Gastroesophageal sphincter (tissue), 4 donors: ENCODE results near the gene TRIM56. TPM values are rescaled to one million over a fixed set of nuclear protein-coding genes. Genes with fewer than 3 reads are reported as not detected.
"Not testable (repeated sequence)": the region's sequence is repeated elsewhere in the genome, so short reads cannot be mapped to it uniquely, and the experiment has no call there.

Experiments used
- ATAC-seq: fragments of 150-250 bp; one replicate; pipeline ENCODE4 v1.9.1; 2016; ENCODE audit warnings: mild to moderate bottlenecking, moderate library complexity
- H3K27ac ChIP-seq, 4 donors: fragments of 200-600 bp; sonication (generic) in 3 of 4; 1 replicate in 3 of 4; 2 replicates in 1 of 4; pipeline ENCODE4 v1.5.1; 2016 to 2019
- H3K27me3 ChIP-seq: fragments of 200-600 bp; sonication (generic); one replicate; pipeline ENCODE4 v1.5.1; 2019
- H3K36me3 ChIP-seq, 2 donors: fragments of 200-600 bp; sonication (generic); one replicate each; pipeline ENCODE4 v1.5.1; 2019; ENCODE audit warnings: control low read depth in 1 of 2
- H3K4me1 ChIP-seq, 3 donors: fragments of 200-600 bp; sonication (generic); 1 replicate in 2 of 3; 2 replicates in 1 of 3; pipeline ENCODE4 v1.5.1; 2016 to 2019; ENCODE audit warnings: control low read depth in 2 of 3
- H3K4me3 ChIP-seq, 2 donors: fragments of 200-600 bp; sonication (generic); one replicate each; pipeline ENCODE4 v1.5.1; 2019; ENCODE audit warnings: mild to moderate bottlenecking in 1 of 2, moderate library complexity in 1 of 2
- H3K9me3 ChIP-seq, 3 donors: fragments of 200-600 bp; sonication (generic); one replicate each; pipeline ENCODE4 v1.5.1; 2017 to 2019; ENCODE audit warnings: control low read depth in 2 of 3
- EP300 ChIP-seq: sonication (generic); formaldehyde crosslinking; IDR thresholded peaks from one replicate; pipeline ENCODE4 v1.6.1; 2017; ENCODE audit warnings: antibody characterized with exemption, mild to moderate bottlenecking
- POLR2A ChIP-seq, 2 donors: fragments of 450-650 bp; IDR thresholded peaks; one replicate each; pipeline ENCODE4 v1.6.1; 2017; ENCODE audit warnings: antibody characterized with exemption in 2 of 2, mild to moderate bottlenecking in 2 of 2, moderate library complexity in 1 of 2
- POLR2AphosphoS5 ChIP-seq: sonication (generic); formaldehyde crosslinking; IDR thresholded peaks from one replicate; pipeline ENCODE4 v1.6.1; 2017; ENCODE audit warnings: antibody characterized with exemption
- WGBS, 2 donors: methylation state at CpG; one replicate each; pipeline ENCODE4 v1.1.5; 2018; ENCODE audit warnings: low coverage in 1 of 2; 5-methylcytosine and 5-hydroxymethylcytosine counted together
- total RNA-seq, 4 donors: library from RNA; depleted of rRNA; stranded (reverse); fragments of >200 nt; gene quantifications; one replicate each; pipeline ENCODE4 v1.1.0, GENCODE V29; 2016
- TF ChIP-seq, protein P1 (sequence below), 4 experiments: fragments of 200-600 bp in 2 of 4; fragments of 450-650 bp in 2 of 4; sonication (generic) in 1 of 4; IDR thresholded peaks; one replicate each; pipeline ENCODE4 v1.5.1; 2017 to 2019; ENCODE audit warnings: antibody characterized with exemption in 4 of 4, mild to moderate bottlenecking in 2 of 4, moderate library complexity in 2 of 4

Gene TRIM56
- 10 to 100 TPM; 15.0 to 26.4 (median 23.0) TPM for total RNA-seq

DNA sequence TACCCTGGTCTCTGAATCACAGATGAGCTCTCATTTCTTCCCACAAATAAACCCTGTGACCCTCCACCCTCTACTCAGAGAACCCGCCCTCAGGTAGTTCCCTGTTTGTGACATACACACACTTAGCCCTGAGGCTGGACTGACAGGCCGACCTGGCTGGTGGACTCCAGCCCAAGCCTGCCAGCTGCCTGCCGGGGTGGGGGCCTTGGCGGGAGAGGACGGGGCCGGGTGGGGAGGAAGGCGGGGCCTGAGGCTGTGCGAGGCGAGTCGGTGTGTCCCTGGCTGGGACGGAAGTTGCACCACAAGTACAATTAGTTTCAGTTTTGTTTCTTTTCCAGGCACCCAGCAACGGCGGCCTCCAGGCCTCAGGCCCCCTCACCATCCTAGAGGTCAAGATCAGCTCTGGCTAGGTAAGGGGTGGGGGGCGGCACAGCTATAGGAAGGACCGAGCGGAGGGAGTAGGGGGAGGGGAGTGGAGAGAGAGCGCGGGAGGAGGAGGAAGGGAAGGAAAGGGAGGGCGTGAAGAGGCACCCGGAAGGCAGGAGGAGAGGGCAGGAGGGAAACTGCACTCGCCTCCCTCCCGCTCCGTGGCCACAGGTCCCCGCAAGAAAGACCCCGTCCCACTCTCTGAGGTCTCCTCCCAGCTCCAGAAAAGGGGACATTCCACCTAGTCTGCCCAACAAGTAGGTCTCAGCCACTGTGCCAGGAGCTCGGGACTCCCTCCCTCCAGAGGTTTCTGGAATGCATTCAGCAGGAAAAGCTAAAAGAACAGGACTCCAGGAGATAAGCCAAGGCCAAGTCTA, at the start of gene TRIM56:
TRIM56 (plus strand) TSS at position 320 of the 803 bp plus-strand sequence. CDS start 1,832 bp downstream, outside the sequence.
- H3K4me3 ChIP-seq: peak within 1 kb of the TSS; percentile 58 to 81
- peak; percentile 97 for ATAC-seq
- H3K9me3 ChIP-seq: no peaks in the 10 kb centered on the region
- WGBS, 2 donors: 0% methylated on average over 7 to 9 of the region's 26 CpGs
- H3K4me1 ChIP-seq: peaks cover 0 to 53% (median 14%) of the 10 kb centered on the region in 3 donors
- H3K36me3 ChIP-seq: peaks cover 0 to 36% of the 10 kb centered on the region in 2 donors
- no peaks in the 10 kb centered on the region for H3K27me3 ChIP-seq
- H3K27ac ChIP-seq: peak within 1 kb of the TSS; percentile 74 to 93 (median 90)
- TF ChIP-seq POLR2A (IDR thresholded peaks at IDR 0.05) (peak in 1 of 2 donors; percentile 10), EP300 (no peak), POLR2AphosphoS5 (peak; percentile 60)
- TF ChIP-seq, protein P1, sequence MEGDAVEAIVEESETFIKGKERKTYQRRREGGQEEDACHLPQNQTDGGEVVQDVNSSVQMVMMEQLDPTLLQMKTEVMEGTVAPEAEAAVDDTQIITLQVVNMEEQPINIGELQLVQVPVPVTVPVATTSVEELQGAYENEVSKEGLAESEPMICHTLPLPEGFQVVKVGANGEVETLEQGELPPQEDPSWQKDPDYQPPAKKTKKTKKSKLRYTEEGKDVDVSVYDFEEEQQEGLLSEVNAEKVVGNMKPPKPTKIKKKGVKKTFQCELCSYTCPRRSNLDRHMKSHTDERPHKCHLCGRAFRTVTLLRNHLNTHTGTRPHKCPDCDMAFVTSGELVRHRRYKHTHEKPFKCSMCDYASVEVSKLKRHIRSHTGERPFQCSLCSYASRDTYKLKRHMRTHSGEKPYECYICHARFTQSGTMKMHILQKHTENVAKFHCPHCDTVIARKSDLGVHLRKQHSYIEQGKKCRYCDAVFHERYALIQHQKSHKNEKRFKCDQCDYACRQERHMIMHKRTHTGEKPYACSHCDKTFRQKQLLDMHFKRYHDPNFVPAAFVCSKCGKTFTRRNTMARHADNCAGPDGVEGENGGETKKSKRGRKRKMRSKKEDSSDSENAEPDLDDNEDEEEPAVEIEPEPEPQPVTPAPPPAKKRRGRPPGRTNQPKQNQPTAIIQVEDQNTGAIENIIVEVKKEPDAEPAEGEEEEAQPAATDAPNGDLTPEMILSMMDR (IDR thresholded peaks at IDR 0.05): no peak

DNA sequence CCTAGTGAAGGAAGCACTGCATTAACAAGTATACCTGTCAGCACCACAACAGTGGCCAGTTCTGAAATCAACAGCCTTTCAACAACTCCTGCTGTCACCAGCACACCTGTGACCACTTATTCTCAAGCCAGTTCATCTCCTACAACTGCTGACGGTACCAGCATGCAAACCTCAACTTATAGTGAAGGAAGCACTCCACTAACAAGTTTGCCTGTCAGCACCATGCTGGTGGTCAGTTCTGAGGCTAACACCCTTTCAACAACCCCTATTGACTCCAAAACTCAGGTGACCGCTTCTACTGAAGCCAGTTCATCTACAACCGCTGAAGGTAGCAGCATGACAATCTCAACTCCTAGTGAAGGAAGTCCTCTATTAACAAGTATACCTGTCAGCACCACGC, 49.3 kb upstream of the TRIM56 start:
- H3K4me1 ChIP-seq: no peaks in the 10 kb centered on the region
- no peaks in the 10 kb centered on the region for H3K36me3 ChIP-seq
- H3K27ac ChIP-seq: no peak overlapping the region
- TF ChIP-seq POLR2AphosphoS5: no peak
- TF ChIP-seq, protein P1 (IDR thresholded peaks at IDR 0.05): no peak
- TF ChIP-seq EP300: no peak
- no peak for TF ChIP-seq POLR2A (IDR thresholded peaks at IDR 0.05)
- peaks cover 24% of the 10 kb centered on the region for H3K27me3 ChIP-seq
- 77 to 85% methylated on average over 2 of the region's 4 CpGs for WGBS, 2 donors
- H3K4me3 ChIP-seq: no peak overlapping the region
- H3K9me3 ChIP-seq: no peaks in the 10 kb centered on the region
- no peak for ATAC-seq

GRCh38 chr7:101041283-101041682, 44.0 kb upstream of the TRIM56 start:
- H3K36me3 ChIP-seq, ATAC-seq, H3K4me1 ChIP-seq, H3K4me3 ChIP-seq, H3K27ac ChIP-seq: not testable (repeated sequence)
- Histone ChIP-seq H3K27me3 (peaks cover 70% of the 10 kb centered on the region), H3K9me3 (peaks cover 0 to 35% (median 0%) of the 10 kb centered on the region in 3 donors)
- 80 to 87% methylated on average over 5 to 6 of the region's 6 CpGs for WGBS, 2 donors

GRCh38 chr7:101058355-101058754, 26.9 kb upstream of the TRIM56 start:
- TF ChIP-seq POLR2AphosphoS5: no peak
- TF ChIP-seq, protein P1 (IDR thresholded peaks at IDR 0.05): peak in 1 of 4 experiments; percentile 7
- H3K27me3 ChIP-seq: peaks cover 87% of the 10 kb centered on the region
- peaks cover 0 to 7% (median 0%) of the 10 kb centered on the region in 3 donors for H3K4me1 ChIP-seq
- ATAC-seq: no peak
- no peaks in the 10 kb centered on the region for H3K9me3 ChIP-seq
- H3K36me3 ChIP-seq: no peaks in the 10 kb centered on the region
- H3K4me3 ChIP-seq: no peak overlapping the region
- H3K27ac ChIP-seq: no peak overlapping the region
- WGBS, 2 donors: 0 to 23% methylated on average over 4 to 9 of the region's 9 CpGs

DNA sequence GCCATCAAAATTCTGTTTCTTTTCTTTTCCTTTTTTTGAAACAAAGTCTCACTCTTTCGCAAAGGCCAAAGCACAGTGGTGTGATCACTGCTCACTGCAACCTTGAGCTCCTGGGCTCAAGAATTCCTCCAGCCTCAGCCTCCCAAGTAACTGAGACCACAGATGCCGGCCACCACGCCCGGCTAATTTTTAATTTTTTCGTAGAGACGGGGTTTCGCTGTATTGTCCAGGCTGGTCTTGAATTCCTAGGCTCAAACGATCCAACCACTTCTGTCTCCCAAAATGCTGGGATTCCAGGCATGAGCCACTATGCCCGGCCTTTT, 25.7 kb upstream of the TRIM56 start:
- 26 to 60% methylated on average over 1 to 8 of the region's 9 CpGs for WGBS, 2 donors
- Histone ChIP-seq H3K9me3 (no peaks in the 10 kb centered on the region), H3K27me3 (peaks cover 87% of the 10 kb centered on the region), H3K4me3 (no peak overlapping the region), H3K27ac (no peak overlapping the region), H3K36me3 (no peaks in the 10 kb centered on the region), H3K4me1 (peaks cover 0 to 7% (median 0%) of the 10 kb centered on the region in 3 donors)
- TF ChIP-seq POLR2A (IDR thresholded peaks at IDR 0.05): no peak
- TF ChIP-seq EP300: no peak
- no peak for TF ChIP-seq POLR2AphosphoS5
- TF ChIP-seq, protein P1 (IDR thresholded peaks at IDR 0.05): no peak
- no peak for ATAC-seq
